NCI-H1694 treated with DMSO at 0.1 percent for 48 hours (cell line): ENCODE measurements around the gene YTHDF1.

ENCODE experiments used
- DNase-seq: peaks from one replicate; lab custom pipeline; 2025; lab: John Stamatoyannopoulos, UW

The YTHDF1 gene

DNA sequence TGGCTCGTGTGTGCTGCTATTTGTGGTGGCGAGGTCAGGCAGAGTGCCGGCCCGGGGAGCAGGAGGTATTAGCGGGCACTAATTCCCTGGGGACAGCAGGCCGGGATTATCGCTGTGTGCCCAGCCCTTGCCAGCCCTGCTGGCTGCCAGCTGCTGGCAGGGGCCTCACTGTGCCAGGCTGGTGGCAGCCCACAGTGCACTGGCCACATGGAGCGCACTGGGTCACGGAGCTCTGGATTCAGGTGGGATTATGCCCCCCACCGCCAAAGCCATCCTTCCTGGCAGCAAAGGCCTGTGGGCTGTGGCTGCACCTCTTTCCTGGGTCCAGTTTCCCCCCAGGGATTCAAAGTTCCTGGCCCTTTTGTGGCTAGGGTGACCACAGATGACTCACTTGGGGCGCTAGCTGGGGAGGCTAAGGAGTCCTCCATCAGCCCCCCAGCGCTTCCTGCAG, 59.7 kb downstream of the YTHDF1 start:
- no peak for DNase-seq

DNA sequence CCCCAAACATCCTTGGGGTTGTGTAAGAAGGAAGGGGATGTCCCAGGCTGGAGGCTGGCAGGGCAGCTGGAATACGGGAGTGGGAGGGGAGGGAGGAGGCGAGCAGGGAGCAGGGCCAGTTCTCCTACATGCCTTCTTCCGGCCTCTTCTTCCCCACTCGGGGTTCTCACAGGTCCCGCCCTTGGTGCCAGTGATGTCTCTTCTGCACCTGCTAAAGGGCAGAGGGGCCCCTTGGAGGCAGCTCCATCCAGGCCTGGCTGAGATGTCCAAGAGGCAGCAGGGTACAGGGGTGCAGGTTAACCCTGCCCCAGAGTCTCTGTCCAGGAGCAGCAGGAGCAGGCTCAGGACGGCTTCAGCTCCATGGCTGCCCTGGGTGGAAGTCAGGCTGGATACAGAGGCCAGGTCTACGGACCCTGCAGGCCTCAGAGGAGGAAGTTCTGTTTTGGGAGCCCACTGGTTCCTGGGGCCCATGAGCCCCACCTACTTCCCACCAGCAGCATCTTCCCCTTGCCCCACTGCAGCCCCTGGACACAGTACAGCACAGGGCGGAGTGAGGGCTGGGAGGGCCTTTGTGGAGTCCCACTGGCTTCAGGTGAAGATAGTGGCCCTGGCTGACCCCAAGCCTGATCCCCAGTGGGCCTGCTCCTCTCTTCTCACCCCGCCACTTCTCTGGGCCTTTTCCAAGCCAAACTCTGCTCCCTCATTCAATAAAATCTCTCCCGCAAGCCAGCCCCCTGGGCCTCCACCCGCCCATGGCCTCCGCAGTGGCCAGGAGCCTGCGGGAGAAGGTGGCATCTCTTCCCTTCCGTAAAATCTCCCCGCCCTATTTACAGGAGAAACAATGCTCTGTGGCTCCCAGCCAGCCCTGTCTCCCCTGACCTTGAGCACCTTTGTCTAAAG, 60.4 kb downstream of the YTHDF1 start:
- no peak for DNase-seq

DNA sequence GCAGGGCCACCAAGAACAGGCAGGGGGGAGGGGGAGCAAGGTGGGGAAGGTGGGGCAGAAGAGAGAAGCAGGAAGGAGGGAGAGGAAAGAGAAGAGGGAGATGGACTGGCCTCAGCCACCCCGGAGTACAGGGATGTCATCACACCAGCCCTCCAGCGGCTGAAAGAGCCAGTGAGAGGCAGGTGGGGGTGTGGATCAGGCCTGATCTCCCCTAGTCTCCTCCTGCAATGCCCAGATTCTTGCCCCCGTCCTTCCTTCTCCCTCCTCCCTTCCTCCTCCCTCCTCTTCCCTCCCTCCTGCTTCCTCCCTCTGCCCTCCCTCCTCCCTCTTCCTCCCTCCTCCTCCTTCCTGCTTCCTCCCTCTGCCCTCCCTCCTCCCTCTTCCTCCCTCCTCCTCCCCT, 61.5 kb downstream of the YTHDF1 start:
- no peak for DNase-seq

DNA sequence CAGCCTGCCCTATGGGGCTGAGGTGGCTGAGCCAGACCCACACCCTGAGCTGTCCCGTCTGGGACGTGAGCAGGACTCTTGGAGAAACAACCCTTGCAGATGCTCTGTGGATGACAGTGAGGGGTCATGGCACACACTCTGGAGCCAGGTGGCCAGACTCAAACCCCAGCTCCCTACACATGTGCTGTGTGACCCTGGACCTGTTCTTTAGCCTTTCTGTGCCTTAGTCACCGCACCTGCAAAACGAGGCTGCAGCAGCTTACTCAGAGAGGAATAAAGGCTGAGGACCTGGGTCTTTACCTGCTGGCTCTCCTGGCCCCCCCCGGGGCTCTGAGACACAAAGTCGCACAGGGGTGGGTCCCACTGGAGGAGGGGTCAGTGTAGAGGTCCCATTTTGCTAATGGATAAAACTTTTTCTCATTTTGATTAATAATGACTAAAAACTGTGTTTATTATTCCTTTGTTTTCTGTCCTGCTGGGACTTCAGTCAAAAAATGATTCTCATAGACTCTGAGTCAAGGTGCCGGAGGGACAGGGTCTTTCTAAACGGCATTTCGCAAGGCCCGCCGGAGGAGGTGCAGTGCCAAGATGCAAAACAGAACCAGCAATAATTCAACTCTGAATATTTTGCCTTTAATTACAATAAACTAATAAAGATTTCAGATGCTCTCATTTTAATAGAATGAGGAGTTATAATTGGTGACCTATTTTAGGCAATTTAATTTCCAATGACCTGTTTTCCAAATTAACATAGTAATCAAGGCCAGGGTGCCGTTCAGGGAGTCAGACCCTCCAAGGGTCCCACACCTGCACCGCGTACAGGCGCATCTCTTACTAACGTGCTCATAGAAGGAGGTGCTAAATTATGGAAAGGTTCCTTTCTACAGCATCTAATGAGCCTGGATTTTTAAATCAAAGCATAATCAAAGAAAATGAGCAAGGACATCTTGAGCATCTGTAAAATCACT, 62.4 kb downstream of the YTHDF1 start:
- no peak for DNase-seq

DNA sequence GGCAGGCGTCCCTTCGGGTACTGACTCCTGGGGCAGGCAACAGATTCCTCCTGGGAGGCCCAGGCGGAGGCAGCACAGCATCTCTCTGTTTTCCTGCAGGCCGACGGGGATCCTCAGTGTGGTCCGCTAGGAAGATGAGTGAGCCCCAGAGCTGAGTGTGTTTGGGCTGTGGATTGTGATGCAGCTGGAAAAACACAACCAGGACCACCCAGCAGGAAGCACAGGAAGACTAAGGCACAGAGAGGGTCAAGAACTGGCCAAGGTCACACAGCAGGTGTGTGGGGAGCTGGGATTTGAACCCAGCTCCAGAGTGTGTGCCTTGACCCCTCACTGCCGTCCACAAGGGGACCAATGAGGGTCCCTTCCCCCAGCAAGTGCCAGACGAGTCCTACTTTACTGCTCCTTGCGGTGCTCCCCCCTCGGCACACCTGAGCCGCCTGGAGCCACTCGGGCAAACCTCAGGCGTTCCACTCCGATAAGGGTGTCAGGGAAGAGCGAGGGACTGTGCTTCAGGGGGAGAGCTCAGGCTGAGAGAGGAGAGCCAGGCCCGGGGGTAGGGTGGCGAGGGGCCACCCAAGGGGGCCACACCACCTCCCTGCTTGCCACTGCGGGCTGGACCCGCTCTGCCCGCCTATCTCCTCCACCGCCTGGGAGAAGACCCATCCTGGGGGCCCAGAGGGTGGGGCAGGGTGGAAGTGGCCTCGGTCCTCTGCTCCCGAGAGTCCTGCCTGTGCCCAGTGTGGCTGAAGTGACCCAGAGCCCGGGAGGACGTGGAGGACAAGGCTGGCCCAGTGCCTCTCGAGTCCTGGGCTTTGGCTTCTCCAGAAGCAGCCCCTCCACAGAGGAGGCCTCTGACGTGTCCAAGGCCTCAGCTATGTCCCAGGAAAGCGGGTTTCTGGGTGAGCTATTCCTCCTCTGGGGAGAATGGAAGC, 63.3 kb downstream of the YTHDF1 start:
- no peak for DNase-seq

DNA sequence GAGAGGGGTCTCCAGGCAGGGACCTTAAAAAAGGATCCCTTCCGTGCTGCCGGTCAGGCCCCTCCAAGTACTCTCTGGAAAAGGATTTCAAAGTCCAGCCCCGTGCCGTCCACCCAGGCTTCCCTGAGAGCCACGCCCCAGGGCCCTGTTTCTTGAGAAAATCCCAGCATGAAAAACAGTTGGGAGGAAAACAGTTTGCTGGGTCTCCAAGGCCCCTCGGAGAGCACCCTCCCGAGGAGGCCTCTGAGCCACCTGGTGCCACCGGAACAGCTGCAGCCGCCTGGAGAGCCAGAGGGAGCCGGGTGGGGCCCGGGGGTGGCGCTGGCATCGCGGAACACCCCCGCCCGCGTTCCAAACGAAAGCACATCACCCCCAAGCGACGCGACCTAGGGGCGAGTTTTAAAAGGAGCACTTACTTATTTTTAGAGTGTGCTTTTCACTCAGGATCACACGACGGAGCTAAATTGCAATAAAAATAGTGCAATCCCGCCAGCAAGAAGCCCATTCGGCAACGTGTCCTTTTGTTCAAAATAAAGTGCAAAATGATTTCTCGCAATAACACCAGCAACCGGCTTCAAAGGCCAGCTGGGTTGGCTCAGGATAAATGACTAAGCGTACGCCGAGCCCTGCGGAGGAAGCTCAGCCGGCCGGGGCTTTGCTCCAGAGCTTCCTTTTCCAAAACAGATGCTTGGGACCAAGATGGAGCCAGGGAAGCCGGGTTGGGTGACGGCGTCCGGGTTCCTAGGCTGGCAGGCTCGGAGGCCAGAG, 64.2 kb downstream of the YTHDF1 start:
- DNase-seq: no peak

DNA sequence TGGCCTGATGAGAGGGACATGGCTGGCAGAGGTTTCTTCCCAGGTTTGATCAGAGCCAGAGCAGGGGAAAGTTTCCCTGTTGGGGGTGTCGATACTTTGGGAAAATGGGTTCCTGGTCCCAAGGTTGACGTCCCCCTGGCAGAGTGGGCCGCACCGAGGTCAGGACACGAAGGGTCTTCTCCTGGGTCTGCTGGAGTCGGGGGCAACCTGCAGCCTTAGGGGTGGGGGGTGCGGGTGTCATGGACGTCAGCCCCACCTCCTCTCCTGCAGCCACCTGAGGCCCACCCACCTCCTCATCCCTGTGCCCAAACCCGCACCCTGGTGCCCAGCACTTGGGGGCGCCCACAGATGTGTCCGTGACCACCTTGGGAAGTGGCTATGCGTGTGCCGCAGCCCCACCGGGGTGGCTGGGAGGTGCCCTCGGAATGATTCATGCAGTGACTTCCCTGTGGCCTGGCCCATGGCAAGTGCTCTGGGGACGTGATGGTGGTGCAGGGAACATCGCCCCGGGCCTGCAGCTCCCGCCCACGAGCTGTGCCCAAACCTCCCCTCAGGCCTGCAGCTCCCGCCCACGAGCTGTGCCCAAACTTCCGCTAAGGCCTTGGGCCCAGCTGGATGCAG, 64.9 kb downstream of the YTHDF1 start:
- no peak for DNase-seq

DNA sequence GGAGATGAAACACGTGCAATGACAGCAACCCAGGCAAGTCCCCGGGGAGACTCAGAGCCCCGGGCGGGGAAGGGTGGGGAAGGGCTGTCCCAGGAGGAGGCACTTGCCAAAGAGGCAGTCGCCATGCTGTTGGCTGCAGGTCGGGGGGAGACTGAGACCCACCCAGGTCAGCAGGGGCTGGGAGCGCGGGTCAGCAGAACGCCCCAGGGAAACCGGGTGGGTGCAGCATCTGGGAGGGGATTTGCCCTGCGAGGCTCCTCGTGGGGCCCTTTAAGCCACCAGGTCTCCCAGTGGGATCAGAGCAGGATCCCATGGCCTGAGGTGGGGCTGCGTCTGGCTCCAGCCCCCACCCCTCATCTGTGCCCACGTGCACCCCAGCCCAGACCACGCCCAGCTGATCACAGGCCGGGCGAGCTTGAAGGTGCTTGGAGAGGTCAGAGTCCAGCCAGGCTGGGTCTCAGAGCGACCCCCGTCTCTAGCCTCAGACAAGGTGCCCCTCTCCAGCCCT, 65.5 kb downstream of the YTHDF1 start:
- no peak for DNase-seq

DNA sequence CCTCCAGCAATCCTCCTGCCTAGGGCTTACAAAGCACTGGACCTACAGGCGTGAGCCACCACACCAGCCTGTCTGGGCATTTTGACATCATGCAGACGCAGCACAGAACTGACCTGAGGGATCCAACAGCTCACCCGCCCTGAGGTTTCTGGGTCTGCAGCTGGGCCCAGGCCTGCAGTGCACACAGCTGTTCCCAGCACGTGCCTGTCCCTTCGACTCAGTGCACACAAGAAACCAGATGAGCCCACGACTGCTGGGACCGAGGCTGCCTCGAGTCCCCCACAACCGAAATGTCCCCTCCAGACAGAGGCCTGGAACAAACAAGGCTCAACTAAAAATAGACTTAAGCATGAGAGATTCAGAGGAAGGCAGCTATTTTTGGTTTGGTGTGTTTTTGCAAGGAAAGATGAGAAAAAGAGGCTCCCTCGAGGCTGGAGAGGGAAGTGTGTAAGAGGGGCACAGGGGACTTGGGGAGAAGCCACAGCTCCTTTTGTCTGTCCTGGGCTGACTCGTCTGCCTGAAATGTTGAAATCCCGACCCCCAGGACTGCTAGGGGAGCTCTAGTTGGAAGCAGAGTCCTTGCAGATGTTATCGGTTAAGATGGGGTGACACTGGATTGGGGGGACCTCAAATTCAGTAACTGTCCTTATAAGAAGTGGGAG, 66.3 kb downstream of the YTHDF1 start:
- no peak for DNase-seq

DNA sequence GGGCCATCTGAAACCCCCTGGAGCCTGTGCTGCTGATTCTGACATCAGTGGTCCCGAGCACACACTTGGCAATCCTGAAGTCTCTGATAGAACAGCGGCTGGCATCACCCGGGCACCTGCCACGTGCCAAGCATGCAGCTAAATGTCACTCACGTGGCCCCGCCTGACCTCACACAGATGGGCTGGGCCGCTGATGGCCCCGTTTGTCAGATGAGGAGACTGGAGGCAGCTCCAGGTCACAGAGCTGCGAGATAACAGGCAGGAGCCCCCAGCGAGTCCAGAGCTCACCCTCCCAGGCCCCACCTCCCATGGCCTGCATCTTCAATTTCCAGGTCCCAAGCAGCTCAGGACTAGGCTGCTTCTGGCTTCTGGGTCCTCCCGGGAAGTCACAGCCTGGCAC, 67.2 kb downstream of the YTHDF1 start:
- DNase-seq: no peak

DNA sequence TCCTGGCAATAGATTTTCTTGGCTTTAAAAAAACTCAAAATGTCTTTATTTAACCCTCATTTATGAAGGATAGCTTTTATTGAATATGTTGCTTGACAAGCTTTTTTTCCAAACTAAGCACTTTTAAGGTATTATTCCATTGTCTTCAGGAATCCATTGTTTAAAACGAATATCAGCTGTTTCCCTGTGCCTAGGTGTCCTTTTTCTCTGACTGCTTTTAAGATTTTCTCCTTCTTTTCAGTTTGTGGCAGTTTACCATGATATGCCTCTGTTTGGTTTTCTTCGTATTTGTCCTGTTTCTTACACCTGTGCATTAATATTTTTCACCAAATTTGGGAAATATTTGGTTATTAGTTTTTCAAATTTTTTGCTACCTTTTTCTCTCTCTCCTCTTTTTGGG, 68.4 kb downstream of the YTHDF1 start:
- no peak for DNase-seq
